Body of pancreas (tissue), 4 donors: ENCODE results near the gene ARHGEF39. TPM values are rescaled to one million over a fixed set of nuclear protein-coding genes. Genes with fewer than 3 reads are reported as not detected.
A peak's percentile ranks its signal among the peaks of the same experiment; 100 is the strongest.

Source experiments
- ATAC-seq: fragments of 150-250 bp; one replicate; pipeline ENCODE4 v1.9.1; 2016
- DNase-seq, 4 donors: peaks; one replicate each; pipeline ENCODE4 v3.0.0-alpha.2; 2019
- H3K27ac ChIP-seq, 4 donors: fragments of 200-600 bp; sonication (generic); 1 replicate in 3 of 4; 2 replicates in 1 of 4; pipeline versions ENCODE4 v1.5.1 to v1.6.1; 2016 to 2019; ENCODE audit warnings: mild to moderate bottlenecking in 1 of 4, mixed read lengths in 1 of 4, moderate library complexity in 1 of 4
- H3K27me3 ChIP-seq, 2 donors: fragments of 200-600 bp; sonication (generic); one replicate each; pipeline ENCODE4 v1.6.0; 2016; ENCODE audit warnings: mild to moderate bottlenecking in 1 of 2
- H3K36me3 ChIP-seq, 2 donors: fragments of 200-600 bp; sonication (generic); replicated peaks in 1 of 2; 2 replicates each; pipeline ENCODE4 v1.5.1; 2016; ENCODE audit warnings: low read depth in 2 of 2; ENCODE audit not compliant: insufficient read depth in 1 of 2
- H3K4me1 ChIP-seq: fragments of 200-600 bp; sonication (generic); one replicate; pipeline ENCODE4 v1.6.0; 2016
- H3K4me3 ChIP-seq, 2 donors: fragments of 200-600 bp; sonication (generic); 1 replicate in 1 of 2; 2 replicates in 1 of 2; pipeline ENCODE4 v1.5.1; 2016 to 2019
- H3K9me3 ChIP-seq, 3 donors: fragments of 200-600 bp; sonication (generic); 1 replicate in 2 of 3; 2 replicates in 1 of 3; pipeline ENCODE4 v1.5.1; 2016
- CTCF ChIP-seq, 7 experiments: fragments of 450-650 bp in 4 of 7; fragments of 200-600 bp in 3 of 7; sonication (generic) in 3 of 7; IDR thresholded peaks; one replicate each; pipeline ENCODE4 v1.5.1; 2016 to 2019; ENCODE audit warnings: antibody characterized with exemption in 7 of 7
- POLR2A ChIP-seq, 3 donors: fragments of 450-650 bp; IDR thresholded peaks; one replicate each; pipeline ENCODE4 v1.6.1; 2016; ENCODE audit warnings: antibody characterized with exemption in 3 of 3, mild to moderate bottlenecking in 2 of 3
- WGBS, 2 donors: methylation state at CpG; one replicate each; pipeline ENCODE4 v1.1.5; 2017; 5-methylcytosine and 5-hydroxymethylcytosine counted together
- intact Hi-C: fragments of 100-400 bp; cut with DNase I; formaldehyde crosslinking; loops from one replicate; pipeline ENCODE4 v1.15.1; 2023
- total RNA-seq, 2 donors: library from RNA; depleted of rRNA; stranded (reverse); fragments of >200 nt; gene quantifications; one replicate each; pipeline ENCODE4 v1.1.0, GENCODE V29; 2016

The ARHGEF39 gene
- total RNA-seq, 2 donors from 2014 or later = 0.26 TPM; not detected in 1

- TF ChIP-seq POLR2A (IDR thresholded peaks at IDR 0.05) = peak in 1 of 3 donors; percentile 22
- peak; percentile 86 to 93 (median 90) for TF ChIP-seq CTCF (IDR thresholded peaks at IDR 0.05)
- intact Hi-C loops = loop anchor here (5.0 kb wide), 1 partner anchor 34 kb away; no protein-coding TSS in a partner anchor
- H3K27ac ChIP-seq = peak overlapping the region; percentile 23 to 73 (median 54)
- no peaks in the 10 kb centered on the region for H3K9me3 ChIP-seq
- peaks cover 28% of the 10 kb centered on the region for H3K4me1 ChIP-seq
- H3K36me3 ChIP-seq = peaks cover 26 to 32% of the 10 kb centered on the region in 2 donors
- no peaks in the 10 kb centered on the region for H3K27me3 ChIP-seq
- H3K4me3 ChIP-seq = no peak overlapping the region
- DNase-seq (peak; percentile 75 to 80 (median 78)), ATAC-seq (peak; percentile 78)
- 22 to 24% methylated on average over 9 of the region's 9 CpGs for WGBS, 2 donors
Measured at GRCh38 chr9:35696520-35697215, 31.7 kb upstream of the ARHGEF39 start.

- Histone ChIP-seq H3K27me3 (no peaks in the 10 kb centered on the region), H3K27ac (peak overlapping the region; percentile 23 to 73 (median 54)), H3K9me3 (no peaks in the 10 kb centered on the region), H3K4me3 (no peak overlapping the region), H3K36me3 (peaks cover 25 to 30% of the 10 kb centered on the region in 2 donors), H3K4me1 (peaks cover 32% of the 10 kb centered on the region)
- WGBS, 2 donors = 31 to 37% methylated on average over 3 of the region's 3 CpGs
- DNase-seq (peak; percentile 38 to 89 (median 65)), ATAC-seq (peak; percentile 72)
- intact Hi-C loops = loop anchor here (5.0 kb wide), 1 partner anchor 34 kb away; no protein-coding TSS in a partner anchor
- TF ChIP-seq POLR2A (IDR thresholded peaks at IDR 0.05) (peak in 1 of 3 donors; percentile 58), CTCF (IDR thresholded peaks at IDR 0.05) (no peak)
Measured at GRCh38 chr9:35695943-35696401, 31.0 kb upstream of the ARHGEF39 start.

DNA sequence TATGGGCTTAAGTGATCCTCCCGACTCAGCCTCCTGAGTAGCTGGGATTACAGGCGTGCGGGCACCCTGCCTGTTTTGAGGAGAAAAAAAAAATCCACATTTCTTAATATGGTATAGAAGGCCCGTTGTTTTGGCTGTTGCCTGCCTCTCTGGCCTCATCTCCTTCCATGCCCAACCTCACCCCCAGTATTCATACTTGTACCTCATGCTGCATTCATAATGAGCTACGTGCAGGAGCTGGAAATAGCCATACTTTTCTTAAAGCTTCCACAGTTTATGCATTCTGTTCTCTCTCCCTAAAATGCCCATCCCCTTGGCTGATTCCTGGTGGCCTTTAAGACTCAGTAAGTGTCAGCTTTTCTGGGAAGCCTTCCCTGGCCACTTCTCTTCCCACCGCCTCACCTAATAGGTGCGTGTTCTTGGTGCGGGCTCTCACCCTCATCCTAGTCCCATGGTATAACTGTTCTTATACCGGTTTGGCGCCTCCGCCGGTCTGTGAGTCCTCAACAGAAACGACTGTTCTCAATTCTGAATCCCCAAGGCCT is 26.8 kb upstream of the ARHGEF39 start:
- TF ChIP-seq POLR2A (IDR thresholded peaks at IDR 0.05) = no peak
- TF ChIP-seq CTCF (IDR thresholded peaks at IDR 0.05) = no peak
- DNase-seq (no peak), ATAC-seq (no peak)
- Histone ChIP-seq H3K27me3 (no peaks in the 10 kb centered on the region), H3K4me1 (peaks cover 32% of the 10 kb centered on the region), H3K4me3 (no peak overlapping the region), H3K36me3 (no peaks in the 10 kb centered on the region), H3K27ac (peak overlapping the region in 2 of 4 donors; percentile 82 to 90), H3K9me3 (no peaks in the 10 kb centered on the region)
- WGBS, 2 donors = 88% methylated on average over 13 of the region's 13 CpGs
- intact Hi-C loops = no loop called here

- H3K4me1 ChIP-seq = peaks cover 27% of the 10 kb centered on the region
- WGBS, 2 donors = 26 to 36% methylated on average over 9 to 10 of the region's 10 CpGs
- DNase-seq (no peak), ATAC-seq (no peak)
- peak overlapping the region; percentile 69 to 90 (median 82) for H3K27ac ChIP-seq
- H3K27me3 ChIP-seq = no peaks in the 10 kb centered on the region
- no peaks in the 10 kb centered on the region for H3K36me3 ChIP-seq
- intact Hi-C loops = no loop called here
- TF ChIP-seq CTCF (IDR thresholded peaks at IDR 0.05) (no peak), POLR2A (IDR thresholded peaks at IDR 0.05) (no peak)
- peak overlapping the region in 1 of 2 donors; percentile 86 for H3K4me3 ChIP-seq
- no peaks in the 10 kb centered on the region for H3K9me3 ChIP-seq
Measured at GRCh38 chr9:35691334-35691650, 26.3 kb upstream of the ARHGEF39 start.
